ENCODE results near the gene IFITM10. TPM values are rescaled to one million over a fixed set of nuclear protein-coding genes. Genes with fewer than 3 reads are reported as not detected.

IFITM10 gene
- total RNA-seq, 1 experiment from 2014 or later, result 0.59 TPM

- H3K4ac ChIP-seq (ENCODE audit: low read depth, low read length), result no peak overlapping the region
- Mint-ChIP-seq H3K4me3 (no peak overlapping the region), H3K27me3 (ENCODE audit: low read depth) (peaks cover 33% of the 10 kb centered on the region), H3K4me1 (no peaks in the 10 kb centered on the region), H3K27ac (no peak overlapping the region), H3K9me3 (peaks cover 4 to 9% of the 10 kb centered on the region in 2 experiments; a peak in 4 of 5 replicates), H3K36me3 (ENCODE audit: insufficient read depth in 1 of 3, low read depth in 3 of 3) (peaks cover 0 to 4% (median 0%) of the 10 kb centered on the region in 3 experiments; a peak in 2 of 7 replicates)
- H3K4me2 ChIP-seq (ENCODE audit: insufficient read depth, insufficient read length, low read length), result no peak overlapping the region
- H4K91ac ChIP-seq (ENCODE audit: insufficient read length, low read depth, low read length), result no peak overlapping the region
- no peak overlapping the region for H2BK20ac ChIP-seq (ENCODE audit: low read depth, low read length, poor library complexity, severe bottlenecking)
- H3K14ac ChIP-seq (ENCODE audit: insufficient read depth, low read length), result no peak overlapping the region
- no peaks in the 10 kb centered on the region for H3K79me1 ChIP-seq (ENCODE audit: insufficient read depth, low read depth, low read length, poor library complexity, severe bottlenecking)
- no peak overlapping the region for H3K56ac ChIP-seq (ENCODE audit: insufficient read length, low read depth, low read length)
- H2BK5ac ChIP-seq (ENCODE audit: insufficient read length, low read length), result no peak overlapping the region
- no peaks in the 10 kb centered on the region for H3K4me1 ChIP-seq (ENCODE audit: insufficient read depth, low read length)
- DNase-seq, result no peak
- H3K9me3 ChIP-seq (ENCODE audit: control insufficient read depth, low read depth, low read length), result no peaks in the 10 kb centered on the region
- H3K27me3 ChIP-seq (ENCODE audit: insufficient read depth, low read length), result peaks cover 7% of the 10 kb centered on the region; the same call in 1 of the 2 replicates
- H3K9ac ChIP-seq (ENCODE audit: extremely low read depth, insufficient read length, low read length), result no peak overlapping the region
- H2AK5ac ChIP-seq (ENCODE audit: insufficient read length, low read length), result no peak overlapping the region
- no peaks in the 10 kb centered on the region for H3K79me2 ChIP-seq (ENCODE audit: insufficient read depth, low read length)
- no peak overlapping the region for H2BK15ac ChIP-seq (ENCODE audit: low read depth, low read length)
- no peak overlapping the region for H2BK120ac ChIP-seq (ENCODE audit: low read depth, low read length, poor library complexity, severe bottlenecking)
- H3T11ph ChIP-seq (ENCODE audit: low read length), result no peak overlapping the region
- TF ChIP-seq, protein P1, sequence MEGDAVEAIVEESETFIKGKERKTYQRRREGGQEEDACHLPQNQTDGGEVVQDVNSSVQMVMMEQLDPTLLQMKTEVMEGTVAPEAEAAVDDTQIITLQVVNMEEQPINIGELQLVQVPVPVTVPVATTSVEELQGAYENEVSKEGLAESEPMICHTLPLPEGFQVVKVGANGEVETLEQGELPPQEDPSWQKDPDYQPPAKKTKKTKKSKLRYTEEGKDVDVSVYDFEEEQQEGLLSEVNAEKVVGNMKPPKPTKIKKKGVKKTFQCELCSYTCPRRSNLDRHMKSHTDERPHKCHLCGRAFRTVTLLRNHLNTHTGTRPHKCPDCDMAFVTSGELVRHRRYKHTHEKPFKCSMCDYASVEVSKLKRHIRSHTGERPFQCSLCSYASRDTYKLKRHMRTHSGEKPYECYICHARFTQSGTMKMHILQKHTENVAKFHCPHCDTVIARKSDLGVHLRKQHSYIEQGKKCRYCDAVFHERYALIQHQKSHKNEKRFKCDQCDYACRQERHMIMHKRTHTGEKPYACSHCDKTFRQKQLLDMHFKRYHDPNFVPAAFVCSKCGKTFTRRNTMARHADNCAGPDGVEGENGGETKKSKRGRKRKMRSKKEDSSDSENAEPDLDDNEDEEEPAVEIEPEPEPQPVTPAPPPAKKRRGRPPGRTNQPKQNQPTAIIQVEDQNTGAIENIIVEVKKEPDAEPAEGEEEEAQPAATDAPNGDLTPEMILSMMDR (conservative IDR thresholded peaks at IDR 0.05), result no peak
- H3K27ac ChIP-seq (ENCODE audit: insufficient read length, low read depth, low read length), result no peak overlapping the region
- no peak overlapping the region for H3K23ac ChIP-seq (ENCODE audit: insufficient read length, low read depth, low read length)
- peaks cover 2% of the 10 kb centered on the region for H3K23me2 ChIP-seq (ENCODE audit: insufficient read length, low read depth, low read length, poor library complexity, severe bottlenecking)
- H2BK12ac ChIP-seq (ENCODE audit: insufficient read length, low read depth, low read length), result no peak overlapping the region
- H3K18ac ChIP-seq (ENCODE audit: insufficient read length, low read depth, low read length), result no peak overlapping the region
- peaks cover 11% of the 10 kb centered on the region for H4K20me1 ChIP-seq (ENCODE audit: control insufficient read depth, insufficient read depth, insufficient read length)
- no peak overlapping the region for H2AFZ ChIP-seq (ENCODE audit: low read length)
- no peak overlapping the region for H4K8ac ChIP-seq (replicated peaks; ENCODE audit: insufficient read length, low read depth, low read length)
- no peak overlapping the region for H4K5ac ChIP-seq (ENCODE audit: insufficient read length, low read depth, low read length)
- no CpG with 5 or more reads among the region's 10 CpGs for WGBS (ENCODE audit: extremely low coverage, insufficient read length, low lambda C conversion rate)
Observed at GRCh38 chr11:1743585-1744136, 6.7 kb downstream of the IFITM10 start.

All from H9 (cell line).